Measurements from ENCODE around the gene TOX2. TPM values are rescaled to one million over a fixed set of nuclear protein-coding genes. Genes with fewer than 3 reads are reported as not detected.

Gene TOX2
- total RNA-seq, 1 donor from 2014 or later: 0.94 TPM

- no peak overlapping the region for H3K27ac Mint-ChIP-seq
- H3K36me3 Mint-ChIP-seq: no peaks in the 10 kb centered on the region
- H3K9me3 Mint-ChIP-seq: no peaks in the 10 kb centered on the region
- no peaks in the 10 kb centered on the region for H3K4me1 Mint-ChIP-seq
- no peak overlapping the region for H3K4me3 Mint-ChIP-seq
- H3K27me3 Mint-ChIP-seq (ENCODE audit: low read depth): peaks cover 26% of the 10 kb centered on the region
- TF ChIP-seq, protein P1, sequence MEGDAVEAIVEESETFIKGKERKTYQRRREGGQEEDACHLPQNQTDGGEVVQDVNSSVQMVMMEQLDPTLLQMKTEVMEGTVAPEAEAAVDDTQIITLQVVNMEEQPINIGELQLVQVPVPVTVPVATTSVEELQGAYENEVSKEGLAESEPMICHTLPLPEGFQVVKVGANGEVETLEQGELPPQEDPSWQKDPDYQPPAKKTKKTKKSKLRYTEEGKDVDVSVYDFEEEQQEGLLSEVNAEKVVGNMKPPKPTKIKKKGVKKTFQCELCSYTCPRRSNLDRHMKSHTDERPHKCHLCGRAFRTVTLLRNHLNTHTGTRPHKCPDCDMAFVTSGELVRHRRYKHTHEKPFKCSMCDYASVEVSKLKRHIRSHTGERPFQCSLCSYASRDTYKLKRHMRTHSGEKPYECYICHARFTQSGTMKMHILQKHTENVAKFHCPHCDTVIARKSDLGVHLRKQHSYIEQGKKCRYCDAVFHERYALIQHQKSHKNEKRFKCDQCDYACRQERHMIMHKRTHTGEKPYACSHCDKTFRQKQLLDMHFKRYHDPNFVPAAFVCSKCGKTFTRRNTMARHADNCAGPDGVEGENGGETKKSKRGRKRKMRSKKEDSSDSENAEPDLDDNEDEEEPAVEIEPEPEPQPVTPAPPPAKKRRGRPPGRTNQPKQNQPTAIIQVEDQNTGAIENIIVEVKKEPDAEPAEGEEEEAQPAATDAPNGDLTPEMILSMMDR (IDR thresholded peaks at IDR 0.05; ENCODE audit: unreplicated experiment): no peak
- no peak for DNase-seq (ENCODE audit: low spot score in 2 of 2, unreplicated experiment in 2 of 2)
Observed at GRCh38 chr20:44073011-44073674, 158.5 kb downstream of the TOX2 start.

DNA sequence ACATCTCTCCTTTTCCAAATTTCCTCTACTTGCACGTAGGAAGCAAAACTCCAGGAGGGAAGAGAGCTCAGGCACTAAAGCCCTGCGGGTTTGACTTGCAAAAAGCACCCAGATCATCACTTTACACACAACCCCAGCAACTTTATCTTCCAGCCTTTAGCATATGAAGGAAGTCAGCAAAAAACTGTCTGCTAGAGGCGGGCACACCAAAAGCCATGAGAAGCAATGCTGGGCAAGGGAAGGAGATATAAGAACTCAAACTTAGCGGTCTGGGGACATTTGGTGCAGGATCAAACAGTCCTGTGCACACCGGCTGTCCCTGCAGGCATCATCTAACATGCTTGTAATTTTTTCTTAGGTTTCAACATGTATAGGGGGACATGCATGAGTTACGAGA lies 159.0 kb downstream of the TOX2 start:
- no peak overlapping the region for H3K4me3 Mint-ChIP-seq
- DNase-seq (ENCODE audit: low spot score in 2 of 2, unreplicated experiment in 2 of 2): no peak
- peaks cover 26% of the 10 kb centered on the region for H3K27me3 Mint-ChIP-seq (ENCODE audit: low read depth)
- H3K4me1 Mint-ChIP-seq: no peaks in the 10 kb centered on the region
- no peak overlapping the region for H3K27ac Mint-ChIP-seq
- H3K36me3 Mint-ChIP-seq: no peaks in the 10 kb centered on the region
- H3K9me3 Mint-ChIP-seq: no peaks in the 10 kb centered on the region
- TF ChIP-seq, protein P1 (IDR thresholded peaks at IDR 0.05; ENCODE audit: unreplicated experiment): no peak

GRCh38 chr20:44074252-44075151 lies 159.8 kb downstream of the TOX2 start:
- no peak for DNase-seq (ENCODE audit: low spot score in 2 of 2, unreplicated experiment in 2 of 2)
- Mint-ChIP-seq H3K4me1 (no peaks in the 10 kb centered on the region), H3K36me3 (no peaks in the 10 kb centered on the region), H3K4me3 (no peak overlapping the region), H3K9me3 (no peaks in the 10 kb centered on the region), H3K27ac (no peak overlapping the region), H3K27me3 (ENCODE audit: low read depth) (peaks cover 26% of the 10 kb centered on the region)
- TF ChIP-seq, protein P1 (IDR thresholded peaks at IDR 0.05; ENCODE audit: unreplicated experiment): no peak

GRCh38 chr20:44075191-44075949 lies 160.7 kb downstream of the TOX2 start:
- Mint-ChIP-seq H3K9me3 (no peaks in the 10 kb centered on the region), H3K4me3 (no peak overlapping the region), H3K36me3 (no peaks in the 10 kb centered on the region), H3K27me3 (ENCODE audit: low read depth) (peaks cover 23% of the 10 kb centered on the region), H3K27ac (no peak overlapping the region), H3K4me1 (no peaks in the 10 kb centered on the region)
- TF ChIP-seq, protein P1 (IDR thresholded peaks at IDR 0.05; ENCODE audit: unreplicated experiment): no peak
- DNase-seq (ENCODE audit: low spot score in 2 of 2, unreplicated experiment in 2 of 2): no peak

DNA sequence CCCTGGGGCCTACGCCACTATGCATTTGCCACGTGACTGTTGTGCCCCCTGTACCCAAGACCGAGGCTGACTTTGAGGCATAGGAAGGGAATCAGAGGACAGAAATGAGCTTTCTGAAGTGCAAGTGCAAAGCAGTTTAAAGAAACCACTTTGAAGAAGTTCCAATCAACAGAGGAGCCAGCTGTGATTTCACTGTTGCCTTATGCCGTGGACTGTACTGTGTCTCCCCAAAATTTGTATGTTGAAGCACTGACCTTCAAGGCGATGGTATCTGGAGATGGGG lies 161.2 kb downstream of the TOX2 start:
- Mint-ChIP-seq H3K4me1 (no peaks in the 10 kb centered on the region), H3K27me3 (ENCODE audit: low read depth) (peaks cover 22% of the 10 kb centered on the region), H3K27ac (no peak overlapping the region), H3K36me3 (no peaks in the 10 kb centered on the region), H3K4me3 (no peak overlapping the region), H3K9me3 (no peaks in the 10 kb centered on the region)
- no peak for DNase-seq (ENCODE audit: low spot score in 2 of 2, unreplicated experiment in 2 of 2)
- TF ChIP-seq, protein P1 (IDR thresholded peaks at IDR 0.05; ENCODE audit: unreplicated experiment): no peak
